ENCODE measurements around the gene FMN2. TPM values are rescaled to one million over a fixed set of nuclear protein-coding genes. Genes with fewer than 3 reads are reported as not detected.

The FMN2 gene
- total RNA-seq, 1 donor from 2014 or later = not detected

GRCh38 chr1:240056350-240056749 lies 35.3 kb upstream of the FMN2 start:
- Mint-ChIP-seq H3K4me1 (no peaks in the 10 kb centered on the region), H3K4me3 (no peak overlapping the region), H3K9me3 (peaks cover 2% of the 10 kb centered on the region), H3K27ac (no peak overlapping the region), H3K27me3 (no peaks in the 10 kb centered on the region), H3K36me3 (ENCODE audit: low read depth) (no peaks in the 10 kb centered on the region)
- ChIA-PET CTCF (no interaction called here), POLR2A (interaction anchor here (0.6 kb wide), 1 partner anchor 56 kb away, joined by 3 read pairs; no protein-coding TSS in a partner anchor)
- intact Hi-C loops (cut with micrococcal nuclease) = no loop called here
- DNase-seq = no peak
- ATAC-seq (ENCODE audit: low read depth) = no peak
- TF ChIP-seq CTCF (IDR thresholded peaks at IDR 0.05) = no peak

- CTCF ChIA-PET = no interaction called here
Observed at GRCh38 chr1:240058049-240058448, 33.6 kb upstream of the FMN2 start.

GRCh38 chr1:240068961-240069360 lies 22.7 kb upstream of the FMN2 start:
- H3K27me3 Mint-ChIP-seq = no peaks in the 10 kb centered on the region
- no peak for TF ChIP-seq CTCF (IDR thresholded peaks at IDR 0.05)
- no peaks in the 10 kb centered on the region for H3K36me3 Mint-ChIP-seq (ENCODE audit: low read depth)
- intact Hi-C loops (cut with micrococcal nuclease) = no loop called here
- CTCF ChIA-PET = no interaction called here
- no peak overlapping the region for H3K27ac Mint-ChIP-seq
- H3K4me1 Mint-ChIP-seq = no peaks in the 10 kb centered on the region
- H3K9me3 Mint-ChIP-seq = no peaks in the 10 kb centered on the region
- no peak overlapping the region for H3K4me3 Mint-ChIP-seq
- POLR2A ChIA-PET = no interaction called here
- ATAC-seq (ENCODE audit: low read depth) = no peak
- DNase-seq = no peak

More at GRCh38 chr1:240058049-240058448, 33.6 kb upstream of the FMN2 start:
- DNase-seq (no peak), ATAC-seq (ENCODE audit: low read depth) (no peak)
- Mint-ChIP-seq H3K4me3 (no peak overlapping the region), H3K9me3 (peaks cover 2% of the 10 kb centered on the region), H3K36me3 (ENCODE audit: low read depth) (no peaks in the 10 kb centered on the region), H3K27me3 (no peaks in the 10 kb centered on the region), H3K4me1 (no peaks in the 10 kb centered on the region), H3K27ac (no peak overlapping the region)
- intact Hi-C loops (cut with micrococcal nuclease) = no loop called here
- POLR2A ChIA-PET = no interaction called here
- no peak for TF ChIP-seq CTCF (IDR thresholded peaks at IDR 0.05)

GRCh38 chr1:240070188-240070587 lies 21.5 kb upstream of the FMN2 start:
- no peak overlapping the region for H3K27ac Mint-ChIP-seq
- H3K9me3 Mint-ChIP-seq = no peaks in the 10 kb centered on the region
- no peaks in the 10 kb centered on the region for H3K36me3 Mint-ChIP-seq (ENCODE audit: low read depth)
- ChIA-PET POLR2A (no interaction called here), CTCF (no interaction called here)
- ATAC-seq (ENCODE audit: low read depth) = no peak
- TF ChIP-seq CTCF (IDR thresholded peaks at IDR 0.05) = no peak
- H3K27me3 Mint-ChIP-seq = no peaks in the 10 kb centered on the region
- no peaks in the 10 kb centered on the region for H3K4me1 Mint-ChIP-seq
- no peak for DNase-seq
- H3K4me3 Mint-ChIP-seq = no peak overlapping the region
- intact Hi-C loops (cut with micrococcal nuclease) = no loop called here

- Mint-ChIP-seq H3K27ac (no peak overlapping the region), H3K27me3 (no peaks in the 10 kb centered on the region), H3K9me3 (peaks cover 2% of the 10 kb centered on the region), H3K4me1 (no peaks in the 10 kb centered on the region), H3K4me3 (no peak overlapping the region), H3K36me3 (ENCODE audit: low read depth) (no peaks in the 10 kb centered on the region)
- no peak for TF ChIP-seq CTCF (IDR thresholded peaks at IDR 0.05)
- ChIA-PET POLR2A (no interaction called here), CTCF (no interaction called here)
- intact Hi-C loops (cut with micrococcal nuclease) = no loop called here
- DNase-seq (no peak), ATAC-seq (ENCODE audit: low read depth) (no peak)
Observed at GRCh38 chr1:240073097-240073496, 18.6 kb upstream of the FMN2 start.
